ENCODE data around the gene ARGLU1.
A peak's percentile ranks its signal among the peaks of the same experiment; 100 is the strongest.

ARGLU1 gene

DNA sequence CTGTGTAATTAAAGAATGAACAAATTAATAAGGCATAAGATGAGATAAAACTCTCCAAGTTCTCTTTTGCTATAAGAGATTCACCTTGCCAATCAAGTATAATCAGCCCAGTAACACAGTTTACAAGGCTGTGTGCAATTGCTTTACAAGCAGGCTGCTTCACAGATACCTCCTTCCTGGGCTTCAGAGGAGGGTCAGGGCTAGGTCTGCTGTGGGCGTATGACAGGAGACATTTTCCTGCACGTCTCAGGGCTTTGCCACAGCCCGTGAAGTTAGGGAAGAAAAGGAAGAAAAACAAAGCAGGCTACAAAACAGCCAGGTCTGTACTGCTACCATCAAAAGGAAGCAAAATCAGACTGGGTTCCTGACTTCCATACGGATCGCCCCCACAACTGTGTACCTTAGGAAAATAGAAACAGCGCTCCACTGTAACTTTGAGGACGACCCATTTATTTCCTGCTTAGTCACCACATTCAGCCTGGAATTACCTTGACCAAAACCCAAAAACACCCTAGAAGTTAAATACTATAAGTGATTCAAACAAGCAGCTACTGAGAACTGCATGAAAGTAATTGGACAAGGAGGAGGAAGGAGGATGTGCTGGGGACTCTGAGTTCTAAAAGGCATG is 44.9 kb downstream of the ARGLU1 start:
- Histone ChIP-seq H3K27me3 (ENCODE audit: control insufficient read depth in 1 of 2, insufficient read depth in 2 of 2, low read length in 2 of 2) (no peaks in the 10 kb centered on the region), H3K4me3 (ENCODE audit: low read length in 2 of 2) (peak overlapping the region in 1 of 2 donors; percentile 9), H3K9me3 (ENCODE audit: control insufficient read depth in 2 of 2, low read length in 2 of 2) (no peaks in the 10 kb centered on the region), H3K9ac (ENCODE audit: low read length in 2 of 2) (peak overlapping the region in 1 of 2 donors; percentile 37), H3K4me1 (ENCODE audit: control insufficient read depth, insufficient read depth, low read length) (peaks cover 30% of the 10 kb centered on the region), H3K27ac (ENCODE audit: low read length) (peak overlapping the region; percentile 26), H3K36me3 (ENCODE audit: control insufficient read depth in 2 of 2, insufficient read depth in 2 of 2, low read length in 2 of 2) (no peaks in the 10 kb centered on the region)

DNA sequence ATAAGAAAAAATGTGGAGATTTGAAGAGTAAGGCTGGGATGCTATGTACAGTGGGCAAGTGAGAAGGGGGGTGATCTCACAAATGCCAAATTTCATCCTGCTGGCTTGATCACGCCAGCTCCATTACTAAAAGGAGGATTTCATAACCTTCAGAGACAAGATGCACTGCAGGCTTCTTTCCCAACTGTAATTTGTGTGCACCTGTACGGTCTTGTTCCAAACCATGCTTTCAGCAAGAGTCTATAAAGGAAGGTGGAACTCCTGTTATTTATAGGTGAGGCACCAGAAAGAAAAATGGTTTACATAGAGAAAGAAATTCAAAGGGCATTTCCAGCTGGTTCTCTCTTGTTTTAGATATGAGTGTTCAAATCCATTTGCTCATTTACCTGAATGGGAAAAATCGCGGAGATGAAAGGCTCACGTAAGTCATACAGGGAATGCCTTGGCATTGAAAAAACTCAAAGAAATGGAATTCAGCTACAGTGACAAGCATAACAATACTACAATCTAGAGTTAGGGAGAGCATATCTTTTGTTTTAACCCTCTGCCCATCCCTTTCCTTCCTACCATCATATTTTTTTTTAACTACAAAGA is 45.7 kb downstream of the ARGLU1 start:
- Histone ChIP-seq H3K4me1 (ENCODE audit: control insufficient read depth, insufficient read depth, low read length) (peaks cover 34% of the 10 kb centered on the region), H3K27me3 (ENCODE audit: control insufficient read depth in 1 of 2, insufficient read depth in 2 of 2, low read length in 2 of 2) (no peaks in the 10 kb centered on the region), H3K4me3 (ENCODE audit: low read length in 2 of 2) (no peak overlapping the region), H3K9me3 (ENCODE audit: control insufficient read depth in 2 of 2, low read length in 2 of 2) (no peaks in the 10 kb centered on the region), H3K27ac (ENCODE audit: low read length) (no peak overlapping the region), H3K36me3 (ENCODE audit: control insufficient read depth in 2 of 2, insufficient read depth in 2 of 2, low read length in 2 of 2) (no peaks in the 10 kb centered on the region), H3K9ac (ENCODE audit: low read length in 2 of 2) (no peak overlapping the region)

DNA sequence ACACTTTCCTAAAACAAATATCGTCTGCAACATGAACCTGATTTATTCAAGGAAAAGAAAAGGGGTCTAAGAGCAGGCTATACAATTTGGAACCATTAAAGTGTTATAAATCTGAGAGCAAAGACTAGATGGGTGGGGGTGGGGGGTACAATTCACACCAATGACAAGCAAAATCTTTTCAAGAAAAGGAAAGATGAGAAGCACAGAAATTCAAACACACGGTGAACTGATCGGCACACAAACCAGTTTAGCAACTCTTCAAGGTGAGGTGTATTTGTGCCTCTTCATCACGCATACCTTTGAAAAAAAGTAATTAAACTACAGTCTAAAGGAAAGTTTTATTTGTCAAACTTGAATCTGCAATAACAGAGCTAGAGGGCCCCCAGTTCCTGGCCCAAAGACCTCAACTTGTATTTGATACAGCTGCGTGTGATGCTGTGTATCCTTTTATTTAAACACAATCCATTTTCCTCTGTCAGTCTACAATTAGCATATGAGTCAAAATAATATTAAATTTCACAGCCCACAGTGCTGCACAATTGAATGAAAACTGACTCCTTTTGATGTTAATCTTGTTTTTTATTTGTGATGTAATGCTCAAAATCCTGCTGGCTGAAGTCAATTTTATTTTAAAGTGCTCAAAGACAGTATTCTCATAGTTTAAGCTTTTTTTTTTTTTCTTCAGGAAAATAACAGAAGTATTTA is 46.7 kb downstream of the ARGLU1 start:
- Histone ChIP-seq H3K27ac (ENCODE audit: low read length) (no peak overlapping the region), H3K27me3 (ENCODE audit: control insufficient read depth in 1 of 2, insufficient read depth in 2 of 2, low read length in 2 of 2) (no peaks in the 10 kb centered on the region), H3K4me1 (ENCODE audit: control insufficient read depth, insufficient read depth, low read length) (peaks cover 40% of the 10 kb centered on the region), H3K9ac (ENCODE audit: low read length in 2 of 2) (no peak overlapping the region), H3K36me3 (ENCODE audit: control insufficient read depth in 2 of 2, insufficient read depth in 2 of 2, low read length in 2 of 2) (no peaks in the 10 kb centered on the region), H3K4me3 (ENCODE audit: low read length in 2 of 2) (no peak overlapping the region), H3K9me3 (ENCODE audit: control insufficient read depth in 2 of 2, low read length in 2 of 2) (no peaks in the 10 kb centered on the region)

DNA sequence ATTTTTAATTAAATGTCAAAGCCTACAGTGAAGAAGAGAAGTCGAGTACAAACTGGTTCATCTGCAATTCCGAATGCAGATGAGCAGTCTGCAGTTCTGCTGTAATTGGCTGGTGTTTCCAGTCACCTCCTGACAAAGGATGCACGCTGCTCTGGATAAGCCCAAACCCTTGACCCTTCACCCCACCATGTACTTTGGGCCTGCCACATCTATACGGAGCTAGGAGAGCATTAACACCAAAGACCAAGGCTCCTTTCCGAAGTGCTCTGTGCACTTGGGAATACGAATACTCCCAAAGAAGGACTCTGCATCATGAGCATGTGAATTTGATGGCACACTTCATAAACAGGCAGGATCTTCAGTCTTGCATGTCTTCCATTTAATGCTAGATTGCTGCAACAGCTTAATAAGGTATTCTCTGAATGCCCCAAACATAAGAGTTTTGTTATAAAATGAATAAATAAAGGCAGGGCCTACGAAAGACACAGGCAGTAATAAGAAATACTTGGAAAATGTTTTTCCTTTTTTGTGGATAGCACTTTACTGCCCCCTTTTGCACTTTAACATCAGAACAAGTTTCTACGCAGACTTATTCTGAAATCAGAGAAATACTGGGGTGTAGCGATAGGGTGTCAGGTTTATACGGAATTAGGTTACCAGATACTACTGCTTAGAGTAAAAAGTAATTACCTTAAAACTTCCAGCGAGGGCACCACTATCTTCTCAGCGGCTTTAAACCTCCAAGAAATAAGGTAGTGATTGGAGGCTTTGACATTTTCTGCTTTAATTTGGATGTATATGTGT is 47.5 kb downstream of the ARGLU1 start:
- no peak overlapping the region for H3K9ac ChIP-seq (ENCODE audit: low read length in 2 of 2)
- peaks cover 43% of the 10 kb centered on the region for H3K4me1 ChIP-seq (ENCODE audit: control insufficient read depth, insufficient read depth, low read length)
- H3K27ac ChIP-seq (ENCODE audit: low read length): no peak overlapping the region
- H3K9me3 ChIP-seq (ENCODE audit: control insufficient read depth in 2 of 2, low read length in 2 of 2): no peaks in the 10 kb centered on the region
- no peaks in the 10 kb centered on the region for H3K36me3 ChIP-seq (ENCODE audit: control insufficient read depth in 2 of 2, insufficient read depth in 2 of 2, low read length in 2 of 2)
- H3K4me3 ChIP-seq (ENCODE audit: low read length in 2 of 2): peak overlapping the region in 1 of 2 donors; percentile 9
- H3K27me3 ChIP-seq (ENCODE audit: control insufficient read depth in 1 of 2, insufficient read depth in 2 of 2, low read length in 2 of 2): no peaks in the 10 kb centered on the region

DNA sequence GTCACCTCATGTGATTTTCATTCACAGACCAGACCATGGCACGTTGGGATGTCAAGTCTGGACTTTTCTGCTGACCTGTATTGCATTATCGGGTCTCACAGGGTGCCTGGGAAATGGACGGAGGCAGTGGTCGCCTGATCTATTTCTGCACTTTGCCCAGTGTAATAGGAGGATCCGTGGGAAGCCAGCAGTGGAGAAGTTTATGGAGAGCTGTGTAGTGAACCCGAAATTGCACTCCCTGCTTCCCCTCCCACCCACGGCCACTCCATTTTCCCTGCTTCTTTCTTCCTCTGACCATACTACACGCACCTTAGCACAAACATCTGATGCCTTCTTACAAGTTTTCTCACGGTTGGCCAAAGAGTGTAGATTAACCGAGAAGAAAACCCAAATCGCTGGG is 49.4 kb downstream of the ARGLU1 start:
- no peak overlapping the region for H3K4me3 ChIP-seq (ENCODE audit: low read length in 2 of 2)
- peaks cover 51% of the 10 kb centered on the region for H3K4me1 ChIP-seq (ENCODE audit: control insufficient read depth, insufficient read depth, low read length)
- H3K9ac ChIP-seq (ENCODE audit: low read length in 2 of 2): no peak overlapping the region
- H3K27ac ChIP-seq (ENCODE audit: low read length): no peak overlapping the region
- no peaks in the 10 kb centered on the region for H3K27me3 ChIP-seq (ENCODE audit: control insufficient read depth in 1 of 2, insufficient read depth in 2 of 2, low read length in 2 of 2)
- H3K36me3 ChIP-seq (ENCODE audit: control insufficient read depth in 2 of 2, insufficient read depth in 2 of 2, low read length in 2 of 2): no peaks in the 10 kb centered on the region
- H3K9me3 ChIP-seq (ENCODE audit: control insufficient read depth in 2 of 2, low read length in 2 of 2): no peaks in the 10 kb centered on the region

DNA sequence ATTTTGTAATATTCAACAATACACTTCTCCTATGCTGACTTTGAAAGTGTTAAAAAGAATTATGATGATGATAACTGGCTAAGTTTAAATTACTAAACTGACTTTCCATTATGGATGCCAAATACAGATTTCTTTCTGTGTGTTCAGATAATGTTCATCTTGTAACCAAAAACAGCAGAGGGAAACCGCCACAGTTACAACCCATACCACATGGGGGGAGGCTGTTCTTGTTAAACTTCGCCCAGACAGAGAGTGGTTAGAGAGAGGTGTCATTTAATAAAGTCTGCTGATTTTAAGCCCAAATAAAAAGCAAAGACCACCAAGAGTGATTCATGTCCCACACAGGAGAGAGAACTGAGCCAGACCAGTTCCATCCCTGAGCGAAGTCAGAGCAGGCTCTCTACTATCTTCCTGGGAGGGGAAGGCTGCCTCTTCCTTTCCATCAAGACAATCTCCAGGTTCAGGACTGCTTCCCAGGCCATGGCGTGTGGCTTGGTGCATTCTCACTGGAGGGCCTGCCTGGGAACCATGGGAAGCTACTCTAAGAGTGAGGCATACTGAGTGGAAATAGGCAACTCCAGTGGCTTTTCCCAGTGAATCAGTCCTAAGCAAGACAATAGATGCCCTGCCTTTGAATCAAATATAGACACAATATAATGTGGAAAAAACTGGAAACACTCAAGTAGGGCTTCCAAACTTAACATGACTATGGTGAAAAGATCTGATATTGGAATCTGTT is 50.7 kb downstream of the ARGLU1 start:
- Histone ChIP-seq H3K4me3 (ENCODE audit: low read length in 2 of 2) (peak overlapping the region in 1 of 2 donors; percentile 30), H3K36me3 (ENCODE audit: control insufficient read depth in 2 of 2, insufficient read depth in 2 of 2, low read length in 2 of 2) (no peaks in the 10 kb centered on the region), H3K27me3 (ENCODE audit: control insufficient read depth in 1 of 2, insufficient read depth in 2 of 2, low read length in 2 of 2) (no peaks in the 10 kb centered on the region), H3K9me3 (ENCODE audit: control insufficient read depth in 2 of 2, low read length in 2 of 2) (no peaks in the 10 kb centered on the region), H3K27ac (ENCODE audit: low read length) (peak overlapping the region; percentile 11), H3K9ac (ENCODE audit: low read length in 2 of 2) (no peak overlapping the region), H3K4me1 (ENCODE audit: control insufficient read depth, insufficient read depth, low read length) (peaks cover 41% of the 10 kb centered on the region)

DNA sequence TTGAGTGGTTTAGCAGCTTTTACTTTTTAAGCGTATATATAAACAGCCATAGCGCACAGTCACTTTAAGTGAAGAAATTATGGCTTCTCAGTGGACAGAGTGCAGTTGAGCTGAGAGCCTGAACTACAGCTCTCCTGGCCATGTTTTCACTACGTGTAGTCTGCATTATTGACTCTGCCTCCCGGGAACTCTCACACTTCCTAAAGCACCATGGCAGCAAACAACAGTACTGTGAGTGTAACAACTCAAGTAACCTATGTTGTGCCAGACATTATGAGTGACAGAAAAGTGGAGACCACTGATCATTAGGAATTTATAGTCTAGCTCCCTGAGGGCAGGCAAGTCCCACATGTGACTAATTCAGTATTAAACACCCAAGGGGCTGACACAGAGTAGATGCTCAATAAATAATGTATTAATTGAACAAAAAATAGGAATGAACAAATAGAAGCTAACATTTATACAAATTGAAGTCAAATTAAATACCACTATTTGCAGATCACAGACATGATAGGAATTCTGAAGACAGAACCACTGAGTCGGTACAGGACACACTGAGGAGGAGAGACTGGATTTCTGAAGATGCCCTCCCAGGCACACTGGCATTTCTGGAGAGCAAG is 52.2 kb downstream of the ARGLU1 start:
- H3K27ac ChIP-seq (ENCODE audit: low read length): no peak overlapping the region
- H3K27me3 ChIP-seq (ENCODE audit: control insufficient read depth in 1 of 2, insufficient read depth in 2 of 2, low read length in 2 of 2): no peaks in the 10 kb centered on the region
- no peak overlapping the region for H3K9ac ChIP-seq (ENCODE audit: low read length in 2 of 2)
- H3K9me3 ChIP-seq (ENCODE audit: control insufficient read depth in 2 of 2, low read length in 2 of 2): no peaks in the 10 kb centered on the region
- H3K4me1 ChIP-seq (ENCODE audit: control insufficient read depth, insufficient read depth, low read length): peaks cover 41% of the 10 kb centered on the region
- H3K36me3 ChIP-seq (ENCODE audit: control insufficient read depth in 2 of 2, insufficient read depth in 2 of 2, low read length in 2 of 2): peaks cover 0 to 3% of the 10 kb centered on the region in 2 donors
- H3K4me3 ChIP-seq (ENCODE audit: low read length in 2 of 2): peak overlapping the region in 1 of 2 donors; percentile 29

DNA sequence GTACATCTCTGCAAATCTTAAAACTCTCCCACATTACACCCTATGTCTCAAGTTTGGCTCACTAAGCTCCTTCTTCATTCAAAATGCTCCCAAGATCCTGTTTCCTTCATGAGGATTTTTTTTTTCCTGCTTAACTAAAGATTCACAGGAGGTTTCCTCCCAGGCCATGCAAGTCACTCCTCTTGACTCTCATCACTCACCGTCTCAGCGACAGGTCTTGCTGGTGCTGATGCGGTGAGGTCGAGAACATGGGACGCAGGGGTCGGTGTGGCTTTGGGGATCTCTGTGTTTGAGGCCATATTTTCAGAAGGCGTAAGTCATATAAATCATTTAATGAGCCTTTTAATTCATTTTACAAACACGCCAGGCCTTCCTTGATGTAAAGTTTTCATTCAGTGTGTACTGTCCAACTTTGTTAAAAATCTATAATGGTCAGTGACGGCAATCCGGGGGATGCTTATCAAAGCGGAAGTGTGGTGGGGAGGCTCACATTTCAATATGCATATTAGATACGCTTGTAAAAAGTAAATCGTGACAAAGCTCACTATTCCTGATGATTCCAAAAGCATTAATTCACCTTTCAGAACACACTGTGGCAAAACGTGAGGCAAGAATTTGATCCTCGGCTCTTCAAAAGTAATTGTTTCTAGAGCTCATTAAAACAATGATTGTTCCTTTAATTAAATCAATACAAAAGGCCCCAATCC is 52.9 kb downstream of the ARGLU1 start:
- H3K9ac ChIP-seq (ENCODE audit: low read length in 2 of 2): peak overlapping the region; percentile 7 to 22
- no peak overlapping the region for H3K4me3 ChIP-seq (ENCODE audit: low read length in 2 of 2)
- no peaks in the 10 kb centered on the region for H3K27me3 ChIP-seq (ENCODE audit: control insufficient read depth in 1 of 2, insufficient read depth in 2 of 2, low read length in 2 of 2)
- peaks cover 34% of the 10 kb centered on the region for H3K4me1 ChIP-seq (ENCODE audit: control insufficient read depth, insufficient read depth, low read length)
- H3K27ac ChIP-seq (ENCODE audit: low read length): peak overlapping the region; percentile 31
- H3K9me3 ChIP-seq (ENCODE audit: control insufficient read depth in 2 of 2, low read length in 2 of 2): no peaks in the 10 kb centered on the region
- peaks cover 3% of the 10 kb centered on the region in 2 donors for H3K36me3 ChIP-seq (ENCODE audit: control insufficient read depth in 2 of 2, insufficient read depth in 2 of 2, low read length in 2 of 2)

DNA sequence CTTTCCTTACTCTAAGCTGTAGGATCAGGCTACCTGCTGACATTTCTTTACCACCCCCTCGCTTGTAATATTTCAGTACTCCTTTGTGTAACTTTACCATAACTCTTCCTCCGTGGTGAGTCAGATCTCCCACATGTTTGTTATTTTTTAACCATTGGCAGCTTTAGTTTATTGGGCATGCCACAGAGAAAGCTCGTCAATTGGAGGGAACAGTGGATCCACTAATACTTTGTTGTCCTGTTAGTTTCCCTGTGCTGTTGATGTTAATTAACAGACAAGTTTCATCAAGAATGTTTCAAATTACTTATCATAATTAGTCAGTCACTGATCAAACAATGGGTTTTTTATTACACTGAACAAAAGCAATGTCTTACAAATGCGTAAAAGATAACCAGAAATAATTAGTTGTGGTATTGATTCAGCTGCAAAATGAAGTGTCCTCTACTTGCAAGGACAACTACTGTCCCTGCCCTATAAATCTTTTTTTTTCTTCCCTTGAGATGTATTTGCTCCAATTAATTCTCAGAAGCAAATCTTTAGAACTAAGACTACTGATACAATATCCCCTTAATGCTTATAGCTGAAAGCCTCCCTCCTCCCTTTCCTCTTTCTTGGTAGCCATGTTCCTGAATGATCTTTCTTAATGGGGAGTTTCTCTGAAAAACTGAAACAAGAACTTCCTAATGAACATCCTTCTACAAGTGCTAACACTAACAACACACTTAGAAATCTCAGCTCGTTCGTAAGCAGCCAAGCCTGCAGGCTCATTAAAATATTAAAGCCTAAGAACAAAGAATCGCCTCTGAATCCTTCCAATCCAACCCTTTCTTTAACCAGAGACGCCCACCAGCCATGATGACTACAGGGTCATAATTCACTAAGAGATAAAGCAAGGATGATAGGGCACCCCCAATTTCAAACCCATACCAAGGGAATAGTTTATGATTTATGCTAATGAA is 54.6 kb downstream of the ARGLU1 start:
- Histone ChIP-seq H3K4me1 (ENCODE audit: control insufficient read depth, insufficient read depth, low read length) (peaks cover 23% of the 10 kb centered on the region), H3K27ac (ENCODE audit: low read length) (peak overlapping the region; percentile 12), H3K27me3 (ENCODE audit: control insufficient read depth in 1 of 2, insufficient read depth in 2 of 2, low read length in 2 of 2) (no peaks in the 10 kb centered on the region), H3K9me3 (ENCODE audit: control insufficient read depth in 2 of 2, low read length in 2 of 2) (no peaks in the 10 kb centered on the region), H3K4me3 (ENCODE audit: low read length in 2 of 2) (no peak overlapping the region), H3K9ac (ENCODE audit: low read length in 2 of 2) (no peak overlapping the region), H3K36me3 (ENCODE audit: control insufficient read depth in 2 of 2, insufficient read depth in 2 of 2, low read length in 2 of 2) (peaks cover 3% of the 10 kb centered on the region in 2 donors)
